Pulmonary artery endothelial cell (primary cell): Measurements from ENCODE around the gene ZMIZ1. TPM values are rescaled to one million over a fixed set of nuclear protein-coding genes. Genes with fewer than 3 reads are reported as not detected.

Source experiments
- DNase-seq: peaks from one replicate; pipeline ENCODE4 v3.0.0-alpha.2; 2011; ENCODE audit warnings: low read depth, low spot score
- total RNA-seq: library from RNA; depleted of rRNA; stranded (reverse); fragments of >200 nt; gene quantifications from 2 replicates; pipeline ENCODE4 v1.2.3, GENCODE V29; 2014

Gene ZMIZ1
- total RNA-seq, 1 donor from 2014 or later, result 9.3 TPM

DNA sequence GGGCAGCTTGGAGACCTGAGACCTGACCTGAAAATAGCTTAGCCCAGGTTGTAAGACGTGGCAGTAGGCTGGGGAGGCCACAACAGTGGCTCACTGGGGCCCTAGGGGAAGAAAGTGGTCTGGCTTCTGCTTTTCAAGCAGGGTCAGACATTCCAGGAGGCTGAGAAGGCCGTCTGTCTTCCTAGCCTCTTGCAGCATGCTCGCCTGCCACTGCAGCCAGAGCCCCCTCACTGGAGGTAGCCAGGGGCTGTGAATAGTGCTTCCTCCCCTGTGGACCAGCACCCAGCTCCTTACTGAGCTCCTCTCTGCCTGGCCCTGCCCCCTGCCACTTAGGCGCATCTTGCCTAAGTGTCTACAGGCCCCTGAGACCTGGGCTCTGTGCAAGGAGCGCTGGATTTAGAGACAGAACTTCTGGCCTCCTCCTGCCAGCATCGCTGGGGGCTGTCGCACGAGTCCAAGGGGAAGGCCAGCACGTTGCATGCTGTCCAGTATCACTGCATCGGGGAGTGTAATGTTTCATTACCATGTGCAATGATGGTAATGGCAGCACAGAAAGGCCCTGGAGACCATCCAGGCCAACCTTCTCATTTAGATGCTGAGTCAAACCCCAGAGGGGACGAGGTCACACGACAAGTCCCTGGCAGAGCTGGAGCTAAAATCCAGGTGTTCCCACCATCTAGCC is 12.7 kb downstream of the ZMIZ1 start:
- DNase-seq, result no peak

- no peak for DNase-seq
Measured at GRCh38 chr10:79082035-79082373, 13.2 kb downstream of the ZMIZ1 start.

DNA sequence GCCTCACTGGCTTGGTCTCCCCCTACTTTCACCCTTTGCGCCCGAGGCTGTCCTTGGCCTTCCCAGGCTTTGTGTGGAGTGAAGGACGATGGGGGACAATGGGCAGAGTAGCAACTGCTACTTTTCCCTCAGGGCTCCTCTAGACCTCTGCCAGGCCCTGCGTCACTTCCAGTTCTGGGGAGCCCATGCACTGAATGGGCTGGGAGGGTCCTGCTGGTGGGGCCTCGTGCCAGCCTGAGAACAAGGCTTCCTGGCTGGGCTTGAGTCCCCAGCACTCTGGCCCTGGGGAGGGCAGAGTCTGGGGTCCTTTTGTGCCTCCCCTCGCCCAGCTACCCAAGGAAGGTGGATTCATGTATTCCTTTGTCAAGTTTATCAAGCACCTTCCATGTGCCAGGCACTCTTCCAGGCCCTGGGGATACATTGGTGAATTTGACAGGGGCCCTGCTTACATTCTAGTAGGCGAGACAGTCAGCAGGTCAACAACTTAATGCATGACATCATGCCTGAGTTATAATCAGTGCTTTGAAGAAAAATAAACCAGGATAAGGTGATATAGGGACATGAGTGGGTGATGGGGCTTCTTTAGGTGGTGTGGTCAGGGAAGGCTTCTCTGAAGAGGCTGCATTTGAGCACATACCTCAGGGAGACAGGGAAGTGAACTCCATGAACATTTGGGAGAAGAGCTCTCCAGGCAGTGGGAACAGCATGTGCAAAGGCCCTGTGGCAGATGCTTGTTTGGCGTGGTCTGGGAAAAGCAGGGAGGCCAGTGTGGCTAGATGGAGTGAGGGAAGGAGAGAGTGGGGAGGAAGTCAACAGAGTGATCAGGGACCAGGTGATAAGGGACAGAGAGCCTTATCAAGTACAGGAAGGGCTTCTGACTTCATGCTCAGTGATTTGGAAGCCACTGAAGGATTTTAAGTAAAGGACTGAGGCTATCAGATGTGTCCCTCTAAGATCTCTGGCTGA is 14.1 kb downstream of the ZMIZ1 start:
- no peak for DNase-seq

DNA sequence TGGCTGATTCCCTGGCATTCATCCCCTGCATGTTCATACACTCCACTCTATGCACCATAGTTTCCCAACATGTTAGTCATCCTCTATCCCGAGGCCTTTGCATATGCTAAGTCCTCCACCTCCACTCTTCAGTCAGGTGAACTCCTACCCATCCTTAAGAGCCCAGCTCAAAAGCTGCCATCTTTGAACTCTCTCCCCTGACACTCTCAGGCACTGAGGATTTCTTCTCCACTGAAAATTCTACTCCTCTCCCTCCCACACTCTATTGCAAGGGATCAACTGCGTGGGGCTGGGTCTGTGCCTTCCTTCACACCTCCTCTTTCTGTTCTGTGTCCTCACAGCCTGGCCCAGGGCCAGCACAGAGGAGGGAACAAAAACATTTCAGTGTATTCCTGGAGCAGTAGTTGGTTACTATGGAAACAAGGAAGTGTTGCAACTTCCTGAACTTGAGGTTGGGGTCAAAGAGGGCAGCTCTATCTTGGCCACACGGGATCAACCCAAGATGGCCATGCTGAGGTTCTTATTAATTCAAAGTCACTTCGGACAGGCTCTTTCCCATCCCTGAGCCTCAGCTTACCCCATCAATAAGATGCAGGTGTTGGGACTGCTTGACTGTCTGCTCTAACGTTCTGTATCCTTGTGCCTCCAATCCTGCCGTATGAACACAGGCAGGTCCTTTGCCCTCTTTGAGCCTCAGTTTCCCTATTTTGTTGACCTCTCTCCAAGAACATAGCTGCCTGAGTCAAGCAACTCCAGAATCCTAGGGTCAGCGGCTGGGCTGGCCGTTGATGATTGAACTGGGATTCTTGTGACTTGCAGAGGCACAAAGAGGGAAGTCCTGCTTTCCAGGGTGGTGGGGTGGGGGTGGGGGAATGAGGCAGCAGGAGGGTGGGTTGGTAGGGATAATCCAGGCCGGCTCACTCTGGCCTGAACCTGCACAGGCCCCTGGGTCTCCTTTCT is 15.5 kb downstream of the ZMIZ1 start:
- peak; percentile 94 for DNase-seq

DNA sequence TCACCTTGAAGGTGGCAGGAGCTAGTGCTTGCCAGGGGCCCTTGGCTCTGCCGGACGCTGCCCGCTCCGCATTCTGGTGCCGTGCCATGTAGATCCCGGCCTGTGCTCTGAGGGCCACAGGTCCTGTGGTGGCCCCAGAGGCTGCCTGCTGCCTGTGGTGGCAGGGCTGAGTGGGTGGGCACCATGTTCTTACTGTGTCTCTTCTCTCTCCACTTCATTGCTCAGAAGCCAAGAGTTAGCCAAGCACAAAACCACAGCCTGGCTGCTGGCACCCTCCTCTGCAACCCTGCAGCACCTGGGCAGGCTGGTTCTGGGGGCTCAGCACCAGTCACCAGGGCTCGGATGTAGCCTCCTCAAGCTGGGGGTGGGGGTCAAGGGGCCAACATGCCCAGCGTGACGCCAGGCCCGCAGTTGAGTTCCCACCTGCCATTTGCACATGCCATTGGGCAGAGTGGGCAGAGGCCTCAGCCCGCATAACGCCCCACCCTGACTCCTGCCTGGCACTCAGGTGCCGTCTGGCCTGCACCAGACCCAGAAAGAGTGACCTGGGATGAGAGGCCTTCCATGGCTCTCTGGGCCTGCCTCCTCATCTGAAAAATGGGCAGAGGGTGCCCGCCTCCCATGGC is 16.3 kb downstream of the ZMIZ1 start:
- DNase-seq, result no peak

DNA sequence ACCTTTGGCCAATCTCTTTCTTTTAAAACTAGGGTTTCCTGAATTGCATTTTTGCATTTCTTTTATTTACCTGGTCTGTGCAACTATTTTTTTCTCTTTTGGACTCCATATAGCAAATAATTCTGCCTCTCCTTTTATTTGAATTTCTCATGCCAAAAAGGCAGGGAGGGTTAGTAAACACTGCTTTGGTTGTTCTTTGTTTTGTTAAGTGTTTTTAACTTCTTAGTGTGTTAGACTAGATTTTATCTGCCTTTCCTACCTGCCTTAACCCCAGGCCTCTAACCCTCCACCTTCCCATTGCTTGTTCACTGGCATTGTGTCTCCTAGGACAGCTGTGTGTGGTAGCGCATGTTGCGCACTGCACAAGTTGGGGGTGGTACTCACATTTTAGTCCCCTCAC is 18.1 kb downstream of the ZMIZ1 start:
- DNase-seq, result no peak

GRCh38 chr10:79087721-79088120 is 19.0 kb downstream of the ZMIZ1 start:
- no peak for DNase-seq

DNA sequence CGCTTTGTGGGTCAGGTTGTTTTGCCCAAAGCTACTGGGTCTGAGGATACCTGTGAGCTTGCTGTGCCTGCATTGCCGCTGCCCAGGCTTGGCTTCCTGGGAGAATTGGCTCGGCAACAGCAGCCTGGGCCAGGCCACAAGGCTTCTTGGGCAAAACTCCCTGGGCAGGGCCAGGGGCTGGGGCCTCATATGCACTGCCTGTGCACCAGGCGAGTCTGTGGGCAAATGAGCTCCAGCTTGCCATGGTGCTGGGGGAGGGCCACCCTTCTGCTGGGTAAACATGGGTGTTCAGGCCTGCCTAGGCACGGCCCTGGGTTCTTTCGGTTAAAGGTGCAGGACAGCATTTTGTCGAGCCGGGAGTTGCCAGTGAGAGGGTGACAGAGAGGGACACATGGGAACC is 19.4 kb downstream of the ZMIZ1 start:
- no peak for DNase-seq

- DNase-seq, result no peak
Measured at GRCh38 chr10:79088613-79089355, 20.0 kb downstream of the ZMIZ1 start.

GRCh38 chr10:79089632-79090031 is 20.9 kb downstream of the ZMIZ1 start:
- no peak for DNase-seq

GRCh38 chr10:79090134-79090803 is 21.5 kb downstream of the ZMIZ1 start:
- no peak for DNase-seq

DNA sequence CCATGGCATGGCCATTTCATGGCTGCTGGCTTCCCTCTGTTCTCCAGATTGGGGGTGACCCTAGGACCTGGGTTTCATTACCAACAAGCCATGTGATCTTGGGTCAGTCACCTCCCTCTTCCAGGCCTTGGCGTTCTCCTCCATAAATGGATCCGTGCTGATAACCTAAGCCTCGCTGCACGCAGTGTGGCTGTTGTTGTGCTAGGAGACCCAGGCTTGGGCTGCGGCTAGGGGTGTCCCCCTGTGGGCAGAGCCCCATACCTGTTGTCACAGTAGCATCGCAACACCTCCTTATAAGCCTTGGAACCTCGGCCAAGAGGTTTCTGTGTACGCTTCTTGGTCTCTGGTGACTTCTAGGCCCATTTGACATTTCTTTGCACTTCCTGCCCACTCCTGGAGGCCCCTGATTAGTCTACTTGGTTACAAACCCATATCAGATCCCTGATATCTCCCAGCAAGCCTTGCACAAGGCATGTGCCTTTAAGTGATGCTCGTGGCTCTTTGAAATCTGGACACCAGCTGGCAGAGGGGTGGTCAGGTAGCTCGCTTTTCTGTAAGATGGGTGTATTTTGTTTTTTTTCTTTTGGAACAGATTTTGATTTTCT is 23.6 kb downstream of the ZMIZ1 start:
- no peak for DNase-seq

- DNase-seq, result no peak
Measured at GRCh38 chr10:79093658-79094411, 25.1 kb downstream of the ZMIZ1 start.

GRCh38 chr10:79094412-79095175 is 25.8 kb downstream of the ZMIZ1 start:
- no peak for DNase-seq

DNA sequence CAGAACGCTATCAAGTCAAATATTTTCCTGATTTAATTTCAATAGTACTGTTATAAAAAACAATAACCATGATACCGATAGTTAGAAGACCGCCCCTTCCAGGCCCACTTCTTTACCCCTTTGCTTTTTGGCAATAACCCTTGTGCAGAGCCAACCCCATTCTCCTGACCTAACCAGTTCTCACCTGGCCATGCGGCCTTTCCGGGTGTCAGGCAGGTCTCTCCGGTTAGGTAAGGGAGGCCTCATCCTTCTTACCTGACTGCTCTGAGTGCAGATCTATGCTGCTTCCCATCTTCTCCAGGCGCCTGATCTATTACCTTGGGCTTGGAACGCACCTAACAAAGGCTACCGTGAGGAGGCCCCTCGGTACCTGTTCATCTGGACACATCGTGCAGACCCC is 26.6 kb downstream of the ZMIZ1 start:
- no peak for DNase-seq

- DNase-seq, result no peak
Measured at GRCh38 chr10:79096514-79096913, 27.7 kb downstream of the ZMIZ1 start.

GRCh38 chr10:79097021-79097872 is 28.5 kb downstream of the ZMIZ1 start:
- no peak for DNase-seq
